GM18519 (cell line): ENCODE data around the gene SORBS1.
A peak's percentile ranks its signal among the peaks of the same experiment; 100 is the strongest.

Source experiments
- ATAC-seq: cut with Tn5 transposase; IDR thresholded peaks from one replicate; pipeline ENCODE4 v1.9.1; 2021; ENCODE audit warnings: mild to moderate bottlenecking, moderate library complexity; ENCODE audit not compliant: unreplicated experiment, low FRiP score

Gene SORBS1

DNA sequence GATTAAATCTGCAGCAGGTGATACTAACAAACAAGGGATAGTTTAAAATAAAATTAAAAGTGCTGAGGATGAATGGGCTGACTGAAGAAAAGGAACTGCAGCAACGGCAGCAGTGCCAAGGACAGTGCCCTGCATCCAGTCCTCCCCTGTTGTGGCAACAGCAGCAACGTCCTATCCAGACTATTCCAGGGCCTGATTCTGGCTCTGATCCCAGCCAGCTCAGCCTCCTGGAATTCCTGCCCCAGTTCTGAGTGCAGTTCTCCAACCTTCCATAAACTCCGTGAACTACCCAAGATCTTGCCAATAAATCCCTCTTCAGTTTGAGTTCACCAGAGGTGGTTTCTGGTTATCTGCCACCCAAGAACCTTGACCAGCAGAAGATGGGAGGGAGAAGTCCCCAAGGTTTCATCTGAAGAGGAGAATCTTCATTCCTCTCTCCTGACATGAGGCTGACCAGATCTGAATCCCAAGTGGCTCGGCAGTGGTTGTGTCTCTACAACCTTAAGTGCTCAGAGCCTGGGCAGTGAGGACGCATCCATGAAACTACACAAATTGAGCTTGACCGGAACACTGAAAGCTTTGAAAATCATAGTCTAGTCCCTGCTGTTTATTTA lies 115.8 kb downstream of the SORBS1 start:
- no peak for ATAC-seq

DNA sequence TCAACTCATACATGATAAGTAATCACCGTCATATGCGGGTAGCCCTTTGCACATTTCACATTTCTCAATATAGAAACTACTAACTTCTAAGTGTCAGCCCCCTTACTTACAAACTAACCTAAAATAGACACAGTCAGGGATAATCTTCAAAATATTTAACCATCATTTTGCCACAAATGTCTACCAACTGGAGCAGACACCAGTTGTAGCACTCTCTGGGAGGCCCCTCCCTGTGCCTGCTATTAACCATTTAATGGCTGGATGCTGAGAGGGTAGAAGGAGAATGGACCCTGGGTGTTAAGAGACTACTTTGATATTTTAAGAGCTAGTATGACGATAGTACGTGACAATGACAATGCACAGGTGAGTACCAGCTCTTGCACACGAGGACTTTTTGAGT lies 116.4 kb downstream of the SORBS1 start:
- ATAC-seq, result no peak

DNA sequence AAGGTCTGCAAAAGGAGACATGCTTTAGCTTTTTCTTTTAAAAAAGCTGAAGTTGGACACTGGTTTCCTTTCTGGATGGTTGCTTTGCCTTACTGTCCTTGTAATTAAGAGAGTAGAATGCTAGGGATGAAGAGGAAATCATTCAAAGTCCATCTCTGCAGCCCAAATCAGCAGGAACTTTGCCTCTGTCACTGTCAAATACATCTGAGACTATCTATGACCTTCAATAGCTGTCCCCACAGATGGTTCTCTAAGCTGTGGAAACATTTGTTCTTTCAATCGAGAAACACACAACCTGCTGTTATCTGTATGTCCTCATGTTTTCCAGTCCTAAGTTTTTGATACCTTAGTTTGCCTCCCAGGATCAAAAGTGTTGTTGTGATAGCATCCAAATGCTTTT lies 117.5 kb downstream of the SORBS1 start:
- no peak for ATAC-seq

DNA sequence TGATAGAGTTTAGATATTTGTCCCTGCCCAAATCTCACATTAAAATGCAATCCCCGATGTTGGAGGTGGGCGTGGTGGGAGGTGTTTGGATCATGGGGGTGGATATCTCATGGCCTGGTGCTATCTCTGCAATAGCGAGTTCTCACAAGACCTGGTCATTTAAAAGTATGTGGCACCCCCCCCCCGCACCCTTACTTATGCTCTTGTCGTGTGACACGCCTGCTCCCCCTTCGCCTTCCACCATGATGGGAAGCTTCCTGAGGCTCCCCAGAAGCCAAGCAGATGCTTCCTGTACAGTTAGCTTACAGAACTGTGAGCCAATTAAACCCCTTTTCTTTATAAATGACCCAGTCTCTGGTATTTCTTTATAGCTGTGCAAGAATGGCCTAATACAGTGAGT lies 118.8 kb downstream of the SORBS1 start:
- no peak for ATAC-seq

DNA sequence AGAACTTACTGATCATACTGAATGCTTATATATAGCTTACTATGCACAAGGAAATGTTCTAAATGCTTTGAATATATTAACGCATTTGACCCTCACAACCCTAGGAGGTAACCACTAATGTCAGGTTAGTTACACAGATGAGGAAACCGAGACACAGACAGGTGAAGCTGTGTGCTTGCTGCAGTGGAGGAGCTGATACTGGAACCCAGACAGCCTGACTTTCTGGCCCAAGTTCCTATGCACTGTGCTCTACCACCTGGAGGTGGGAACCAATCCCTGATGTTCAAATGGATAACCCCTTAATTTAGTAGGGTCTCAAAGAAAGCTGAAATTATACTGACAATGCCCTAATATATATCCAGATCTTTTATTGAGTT lies 119.6 kb downstream of the SORBS1 start:
- ATAC-seq, result no peak

DNA sequence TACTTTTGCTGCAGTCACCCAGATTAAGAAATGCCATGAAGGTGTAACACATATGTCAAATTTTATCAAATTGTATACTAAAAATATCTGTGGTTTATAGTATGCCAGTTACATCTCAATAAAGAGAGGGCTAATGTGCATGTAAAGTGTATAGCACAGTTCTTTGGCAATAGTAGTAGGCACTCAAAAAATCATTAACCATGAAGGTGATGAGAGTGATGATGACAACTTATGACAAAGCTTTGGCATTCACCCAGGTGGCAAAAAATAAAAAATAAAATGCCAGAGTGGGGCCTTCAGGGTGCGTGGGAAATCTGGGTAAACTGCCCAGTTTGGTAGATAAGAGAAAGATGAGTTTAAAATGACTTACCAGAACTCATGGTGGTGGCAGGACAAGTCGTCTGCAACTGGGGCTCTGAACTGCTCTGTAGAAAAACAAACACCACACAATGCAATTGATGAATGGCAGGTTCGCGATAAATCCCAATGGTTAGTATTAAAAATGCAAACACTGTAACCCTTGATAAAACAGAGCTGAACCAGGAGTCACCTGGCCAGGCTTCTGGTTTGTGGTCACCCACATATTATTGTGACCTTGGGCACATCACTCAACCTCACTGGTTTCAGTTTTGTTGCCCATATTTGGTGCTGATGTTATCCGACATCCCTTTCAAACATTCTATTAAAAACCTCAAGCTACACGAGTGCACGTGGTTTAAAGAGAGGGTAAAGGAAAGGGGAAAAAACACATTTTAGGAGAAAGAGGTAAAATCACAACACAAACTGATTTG lies 120.2 kb downstream of the SORBS1 start:
- peak; percentile 55 for ATAC-seq

DNA sequence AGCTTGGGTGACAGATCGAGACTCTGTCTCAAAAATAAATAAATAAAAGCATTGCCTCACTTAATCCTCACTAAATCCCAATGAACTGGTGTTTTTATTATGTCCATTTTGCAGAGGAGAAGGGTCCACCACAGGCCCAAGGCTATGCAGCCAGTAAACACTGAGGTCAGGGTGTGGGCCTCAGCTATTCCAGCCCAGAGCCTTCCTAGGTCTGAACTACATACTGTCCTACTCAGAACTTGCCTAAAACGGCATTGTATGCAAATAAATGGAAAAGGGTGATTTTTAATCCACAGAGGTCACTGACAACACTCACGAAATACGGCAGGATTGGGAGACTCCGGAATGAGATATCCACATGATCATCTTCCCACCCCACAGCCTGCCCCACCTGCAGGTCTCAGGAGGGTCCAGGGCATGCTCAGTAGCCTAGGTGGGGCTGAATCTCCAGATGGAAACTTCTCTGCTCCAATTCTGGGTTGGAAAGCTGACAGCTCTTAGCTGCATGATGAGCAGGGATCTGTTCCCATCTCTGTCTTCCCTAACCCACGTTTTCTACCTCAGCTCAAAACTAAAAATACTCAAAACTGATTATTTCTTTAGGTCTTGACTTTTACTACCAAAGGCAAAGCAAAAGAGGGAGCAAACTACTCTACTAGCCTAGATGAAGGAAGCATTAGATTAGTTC lies 121.0 kb downstream of the SORBS1 start:
- no peak for ATAC-seq

DNA sequence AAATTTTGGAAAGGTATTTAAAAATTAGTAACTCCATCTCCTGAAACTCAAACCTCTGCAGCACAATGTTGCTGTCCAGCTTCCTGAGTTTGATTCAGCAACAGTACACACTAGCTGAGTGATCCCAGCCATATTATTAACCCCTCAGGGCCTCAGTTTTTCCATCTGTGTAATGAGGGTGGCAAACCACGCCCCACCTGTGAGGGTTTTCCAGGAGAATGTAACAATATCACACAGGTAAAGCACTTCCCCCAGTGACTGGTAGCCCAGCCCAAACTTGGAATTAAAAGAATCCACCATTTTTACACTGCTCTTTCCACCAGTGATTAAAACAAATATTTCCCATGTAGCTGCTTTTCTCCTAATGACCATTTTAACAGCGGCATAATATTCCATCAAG lies 122.4 kb downstream of the SORBS1 start:
- ATAC-seq, result no peak

DNA sequence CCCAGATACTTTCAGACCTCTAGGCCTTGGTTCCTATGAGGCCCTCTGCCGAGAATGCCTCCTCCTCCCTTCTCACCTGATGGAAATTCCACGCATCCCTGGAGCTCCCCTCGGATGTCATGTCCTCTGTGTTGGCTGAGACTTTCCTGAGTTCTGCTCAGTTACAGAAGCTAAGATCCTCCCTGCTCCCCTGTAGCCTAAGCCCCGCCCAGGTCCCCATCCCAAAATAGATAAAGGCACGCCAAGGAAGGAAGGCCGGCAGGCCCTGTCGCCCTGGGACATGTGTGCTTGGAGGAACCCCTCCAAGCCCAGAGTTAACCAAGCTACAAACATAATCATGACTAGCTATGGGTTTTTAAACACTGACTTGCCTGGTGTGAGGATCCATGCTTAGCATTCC lies 123.5 kb downstream of the SORBS1 start:
- no peak for ATAC-seq

DNA sequence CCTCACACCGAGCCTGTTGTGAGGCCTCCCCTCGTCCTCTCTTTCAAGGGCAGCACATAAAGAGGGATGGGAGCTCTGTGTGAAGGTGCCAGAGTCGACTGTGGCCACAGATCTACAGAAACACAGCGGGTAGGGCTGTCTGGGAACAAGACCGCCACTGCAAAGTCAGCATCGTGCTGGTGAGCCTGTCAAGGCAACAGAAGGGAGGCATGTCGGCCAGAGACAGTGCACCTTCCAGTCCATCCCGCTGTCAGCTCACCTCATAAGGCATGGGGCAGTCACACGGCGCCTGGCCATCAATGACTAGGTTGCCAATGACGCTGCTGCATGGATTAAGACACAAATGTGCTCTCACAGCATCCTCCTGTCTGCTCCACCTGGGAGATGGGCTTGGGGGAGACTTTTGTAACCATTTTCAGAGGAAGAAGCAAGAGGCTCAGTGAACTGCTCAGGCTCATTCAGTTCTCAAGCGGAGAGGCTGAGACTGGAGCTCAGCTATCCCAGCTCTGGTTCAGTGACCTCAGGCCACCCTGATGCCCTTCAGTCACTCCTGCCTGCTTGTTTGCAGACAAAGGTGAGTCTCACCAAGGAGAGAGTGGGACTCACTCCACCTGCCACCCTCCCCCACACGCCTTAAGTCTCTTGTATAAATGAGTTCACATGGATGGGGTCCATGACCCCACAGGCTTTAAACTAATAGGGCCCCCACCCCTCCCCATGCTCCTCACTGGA lies 125.5 kb downstream of the SORBS1 start:
- no peak for ATAC-seq

DNA sequence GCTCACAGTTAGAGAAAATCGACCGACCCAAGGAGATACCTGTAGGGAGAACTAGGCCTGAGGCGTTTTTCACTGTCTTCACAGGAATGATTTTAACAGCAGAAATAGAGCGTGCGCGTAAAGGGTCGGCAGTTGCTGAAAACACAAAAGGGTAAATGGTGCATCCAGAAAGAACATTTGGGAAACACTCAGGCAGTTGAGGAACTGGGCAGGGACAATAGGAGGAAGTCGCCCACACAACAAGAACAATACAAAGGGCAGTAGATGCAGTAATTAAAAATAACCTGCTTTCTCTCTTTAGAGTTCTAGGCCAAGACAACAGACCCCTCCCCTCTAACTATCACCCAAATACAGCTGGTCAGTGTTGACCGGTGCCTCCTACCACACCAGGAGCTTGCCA lies 126.6 kb downstream of the SORBS1 start:
- no peak for ATAC-seq

DNA sequence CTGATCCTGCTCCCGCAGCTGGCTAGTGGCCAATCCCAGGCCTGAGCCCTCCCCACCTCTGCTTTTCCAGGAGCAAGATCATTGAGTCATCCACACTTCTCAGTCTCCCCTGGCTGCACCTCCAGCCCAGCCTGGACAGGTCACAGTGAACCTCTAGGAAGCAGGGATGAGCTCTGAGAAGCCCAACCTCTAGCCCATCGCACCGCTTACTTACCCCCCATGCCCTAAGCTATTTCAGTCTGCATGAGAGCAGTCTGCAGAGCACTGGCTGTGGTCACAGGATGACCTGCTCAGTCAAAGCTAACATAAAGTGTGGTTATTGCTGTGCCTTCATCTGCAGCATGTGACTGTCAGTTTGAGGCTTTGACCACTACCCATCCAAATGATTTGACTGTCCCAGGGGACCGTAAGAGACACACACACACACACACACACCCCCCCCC lies 129.2 kb downstream of the SORBS1 start:
- ATAC-seq, result peak; percentile 50

DNA sequence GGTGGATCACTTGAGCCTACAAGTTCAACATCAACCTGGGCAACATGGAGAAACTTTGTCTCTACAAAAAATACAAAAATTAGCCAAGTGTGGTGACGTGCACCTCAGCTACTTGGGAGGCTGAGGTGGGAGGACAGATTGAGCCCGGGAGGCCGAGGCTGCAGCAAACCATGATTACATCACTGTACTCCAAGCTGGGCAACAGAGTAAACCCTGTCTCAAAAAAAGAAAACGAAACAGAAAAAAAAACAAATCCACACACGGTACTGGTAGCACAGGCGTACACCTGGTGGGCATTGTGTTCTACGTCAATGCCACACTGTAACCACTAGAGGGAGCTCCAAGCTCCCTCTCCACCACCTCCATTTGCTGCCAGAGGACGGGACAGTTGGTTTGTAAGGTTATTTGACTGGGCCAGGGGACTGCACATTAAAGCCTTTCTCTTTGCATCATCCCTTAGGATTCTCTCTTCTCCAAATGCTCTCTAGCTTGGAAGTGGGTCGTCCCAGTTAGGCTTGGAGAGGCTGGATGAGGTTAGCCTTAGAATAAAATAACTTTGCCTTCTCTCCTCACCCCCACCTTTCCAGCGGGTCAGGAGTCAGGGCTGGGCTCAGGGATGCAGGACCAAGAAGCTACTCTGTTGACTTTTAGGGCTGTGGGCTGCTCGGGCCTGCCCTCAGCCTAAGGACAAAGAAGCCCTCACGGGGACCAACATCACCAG lies 130.8 kb downstream of the SORBS1 start:
- ATAC-seq, result peak; percentile 79

DNA sequence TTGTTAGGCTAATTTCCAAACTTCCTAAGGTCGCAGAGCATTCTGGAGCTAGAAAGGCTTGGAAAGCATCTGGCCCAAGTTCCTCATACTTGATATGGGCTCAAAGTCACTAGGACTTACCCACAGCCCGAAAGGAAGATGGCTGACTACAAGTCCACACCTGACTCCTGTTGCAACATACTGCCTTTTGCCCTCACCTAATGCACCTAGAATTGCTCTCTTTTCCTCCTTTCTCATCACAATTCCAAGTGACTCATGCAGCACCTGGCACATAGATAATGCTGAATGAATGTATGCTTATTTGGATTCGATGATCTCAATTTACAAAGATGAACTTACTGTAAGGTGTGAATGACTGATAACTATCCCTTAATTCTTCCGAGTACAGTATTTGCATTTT lies 131.5 kb downstream of the SORBS1 start:
- ATAC-seq, result no peak

DNA sequence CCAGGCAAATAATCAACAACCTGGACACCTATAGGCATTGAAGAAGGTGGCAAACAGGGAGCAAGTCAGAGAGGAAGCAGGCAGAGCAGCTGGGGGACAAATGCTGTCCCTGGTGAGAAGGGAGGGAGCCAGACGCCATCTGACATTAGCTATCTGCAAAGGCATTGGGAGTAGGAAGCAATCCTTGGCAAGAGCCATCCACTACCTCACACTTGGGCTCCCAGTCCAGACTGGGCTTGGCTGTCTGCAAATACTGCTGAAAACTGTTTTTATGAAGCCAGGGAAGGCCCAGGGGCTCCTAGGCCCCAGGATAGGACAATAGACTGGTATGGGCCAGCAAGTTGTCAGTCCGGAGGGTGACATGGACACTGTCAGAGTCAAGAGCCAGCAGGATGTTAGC lies 132.5 kb downstream of the SORBS1 start:
- ATAC-seq, result no peak

DNA sequence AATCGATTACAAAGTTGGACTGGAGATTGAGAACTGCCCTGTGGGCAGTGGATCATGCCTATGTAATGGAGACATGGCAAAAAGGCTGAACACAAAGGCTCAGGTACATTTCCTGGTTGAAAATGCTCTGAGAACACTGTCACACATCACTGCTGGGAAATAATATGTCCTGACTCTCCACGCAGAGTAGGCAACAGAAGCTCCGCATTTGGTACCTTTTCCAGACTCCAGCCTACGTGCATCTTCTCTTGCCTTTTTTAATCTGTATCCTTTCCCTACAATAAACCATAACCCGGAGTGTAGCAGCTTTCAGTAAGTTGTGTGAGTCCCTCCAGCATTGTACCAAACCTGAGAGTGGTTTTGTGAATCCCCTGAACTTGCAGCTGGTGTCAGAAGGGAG lies 134.7 kb downstream of the SORBS1 start:
- no peak for ATAC-seq

DNA sequence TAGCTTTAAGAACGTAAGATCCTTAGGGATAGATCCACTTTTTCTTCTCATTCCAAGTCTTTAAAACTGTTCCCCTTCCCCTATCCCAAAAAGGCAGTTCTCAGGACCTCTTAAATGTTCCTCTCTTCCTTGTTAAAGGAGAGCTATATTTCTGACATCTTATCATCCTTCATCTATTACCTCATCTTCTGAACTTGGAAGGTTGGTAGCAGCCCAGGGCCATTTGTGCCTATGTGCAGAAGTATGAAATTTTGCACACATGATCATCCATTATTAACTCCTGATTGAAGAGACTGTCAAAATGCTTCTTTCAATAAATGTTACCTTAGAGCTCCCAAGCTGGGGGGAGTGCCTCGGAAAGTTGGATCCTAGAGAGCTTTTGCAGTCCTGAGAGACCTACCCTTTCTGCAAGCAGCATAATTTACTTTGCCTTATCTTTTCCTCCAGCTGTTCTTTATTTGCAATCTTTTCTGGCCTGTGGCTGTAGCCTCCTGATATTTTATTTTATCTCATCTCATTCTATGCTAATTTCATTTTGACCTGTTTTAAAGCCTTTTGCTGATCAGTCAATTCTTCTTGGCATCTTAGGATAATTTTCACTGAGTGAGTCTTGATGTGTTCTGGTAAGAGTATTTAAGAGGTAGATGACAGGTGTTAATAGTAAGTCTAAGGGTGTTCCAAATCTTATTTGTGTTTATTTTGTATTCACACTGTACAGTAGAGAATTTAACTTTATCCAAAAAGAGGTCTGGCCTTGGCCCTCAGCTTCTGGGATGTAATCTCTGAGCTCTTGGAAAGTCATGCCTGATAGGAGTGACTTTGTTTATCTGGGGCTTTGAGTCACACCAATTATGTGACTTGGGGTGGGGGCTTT lies 135.3 kb downstream of the SORBS1 start:
- ATAC-seq, result no peak

DNA sequence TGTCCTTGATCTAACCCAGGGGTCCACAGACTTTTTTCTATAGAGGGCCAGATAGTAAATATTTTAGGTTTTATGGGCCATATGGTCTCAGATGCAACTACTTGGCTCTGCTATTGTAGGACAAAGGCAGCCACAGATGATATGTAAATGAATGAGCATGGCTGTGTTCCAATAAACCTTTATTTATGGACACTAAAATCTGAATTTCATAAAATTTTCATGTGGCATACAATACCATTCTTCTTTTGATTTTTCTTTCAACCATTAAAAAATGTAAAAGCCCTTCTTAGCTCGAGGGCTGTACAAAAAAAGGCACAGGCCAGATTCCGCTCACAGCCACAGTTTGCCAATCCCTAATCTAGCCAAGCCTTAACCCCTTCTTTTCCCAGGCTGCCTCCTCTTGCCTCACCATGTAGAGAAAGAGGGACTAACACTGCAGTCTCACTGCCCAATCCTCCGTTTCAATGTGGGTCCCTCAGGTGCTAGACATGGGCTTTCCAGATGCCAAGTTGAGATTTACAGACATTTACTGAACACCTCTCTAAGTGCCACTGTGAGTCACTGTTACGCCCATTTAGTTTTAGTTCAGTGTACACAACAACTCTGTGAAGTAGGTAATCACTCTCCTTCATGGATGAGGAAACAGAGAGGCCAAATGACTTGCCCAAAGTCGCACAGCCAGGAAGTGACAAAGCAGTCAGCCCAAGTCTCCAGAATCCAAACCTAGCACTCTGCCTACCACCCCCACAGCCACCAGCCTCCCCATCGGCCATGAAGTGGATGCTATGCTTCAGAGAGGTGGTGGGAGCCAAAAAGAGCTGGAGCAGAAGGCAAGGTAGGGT lies 137.8 kb downstream of the SORBS1 start:
- peak; percentile 67 for ATAC-seq

DNA sequence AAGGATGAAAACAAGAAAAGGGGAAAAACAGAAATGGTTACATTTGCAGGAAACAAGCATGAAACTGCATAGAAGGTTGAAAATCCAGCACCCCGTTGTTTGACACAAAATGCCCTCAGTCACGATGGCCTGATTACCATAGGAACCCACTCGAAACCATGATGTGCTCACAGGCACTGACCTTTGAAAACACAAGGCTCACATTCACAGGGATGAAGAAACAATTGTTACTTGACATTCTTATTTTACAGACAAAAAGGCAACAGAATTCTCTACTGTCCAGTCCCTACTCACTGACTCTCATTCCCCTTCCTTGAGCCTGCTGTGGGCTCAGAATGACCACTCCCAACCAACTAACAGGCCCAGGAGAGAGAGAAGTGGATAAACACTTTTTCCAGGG lies 138.9 kb downstream of the SORBS1 start:
- no peak for ATAC-seq
